GM19452 (cell line): ENCODE data around the gene ANTXR1.

Experiments used
- ATAC-seq: cut with Tn5 transposase; IDR thresholded peaks from one replicate; pipeline ENCODE4 v1.9.1; 2021; ENCODE audit not compliant: unreplicated experiment

The ANTXR1 gene

DNA sequence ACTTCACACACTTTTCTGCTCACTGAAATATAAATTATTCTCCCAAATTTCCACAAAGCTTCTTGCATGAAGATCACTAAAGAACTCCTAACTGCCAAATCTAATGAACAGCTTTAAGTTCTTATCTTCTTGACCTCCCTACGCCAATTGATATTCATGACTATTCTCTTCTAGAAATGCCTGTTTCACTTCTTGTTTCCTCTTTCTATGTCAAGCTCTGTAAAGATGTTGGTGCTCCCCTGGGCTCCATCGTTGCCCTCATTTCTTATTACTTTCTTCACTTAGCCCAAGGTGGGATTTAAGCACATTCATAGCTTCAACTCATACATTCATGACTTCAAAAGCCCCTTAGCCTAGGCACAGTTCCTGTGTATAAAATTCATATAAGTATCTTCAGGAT lies 9.2 kb upstream of the ANTXR1 start:
- no peak for ATAC-seq

DNA sequence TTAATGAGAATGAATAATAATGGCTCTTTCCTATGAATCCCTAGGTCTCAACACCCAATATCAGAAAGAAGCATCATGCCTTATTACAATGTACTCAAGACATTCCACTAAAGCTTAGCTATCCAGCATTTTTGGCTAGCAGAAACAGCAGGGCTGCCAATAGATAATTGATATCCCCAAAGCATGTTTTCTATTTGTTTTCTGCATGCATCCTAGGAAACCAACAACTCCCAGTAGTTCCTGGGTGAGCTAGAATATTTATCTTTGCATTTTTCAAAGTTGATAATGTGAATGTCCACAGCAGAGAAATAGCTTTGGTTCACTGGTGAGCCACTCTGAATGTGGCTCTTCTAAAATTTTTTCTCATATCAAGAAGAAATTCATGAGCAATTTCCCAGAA lies 5.8 kb upstream of the ANTXR1 start:
- no peak for ATAC-seq

DNA sequence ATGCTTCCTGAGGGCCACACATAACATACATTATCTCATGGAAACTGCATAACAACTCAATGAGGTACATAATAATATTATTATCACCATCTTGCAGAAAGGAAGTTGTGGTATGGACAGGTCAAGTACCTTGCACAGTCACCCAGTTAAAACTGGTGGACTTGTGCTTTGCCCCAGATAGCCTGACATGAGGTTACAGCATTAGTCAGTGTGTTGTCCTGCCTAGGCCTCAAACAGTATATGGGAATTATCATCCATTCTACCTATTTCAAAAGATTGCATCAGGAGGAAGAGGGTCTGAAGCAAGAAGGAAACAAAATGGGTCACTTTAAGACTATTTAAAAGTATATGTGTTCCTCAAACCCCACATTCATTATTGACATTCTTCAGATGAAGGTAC lies 5.4 kb upstream of the ANTXR1 start:
- ATAC-seq: no peak

DNA sequence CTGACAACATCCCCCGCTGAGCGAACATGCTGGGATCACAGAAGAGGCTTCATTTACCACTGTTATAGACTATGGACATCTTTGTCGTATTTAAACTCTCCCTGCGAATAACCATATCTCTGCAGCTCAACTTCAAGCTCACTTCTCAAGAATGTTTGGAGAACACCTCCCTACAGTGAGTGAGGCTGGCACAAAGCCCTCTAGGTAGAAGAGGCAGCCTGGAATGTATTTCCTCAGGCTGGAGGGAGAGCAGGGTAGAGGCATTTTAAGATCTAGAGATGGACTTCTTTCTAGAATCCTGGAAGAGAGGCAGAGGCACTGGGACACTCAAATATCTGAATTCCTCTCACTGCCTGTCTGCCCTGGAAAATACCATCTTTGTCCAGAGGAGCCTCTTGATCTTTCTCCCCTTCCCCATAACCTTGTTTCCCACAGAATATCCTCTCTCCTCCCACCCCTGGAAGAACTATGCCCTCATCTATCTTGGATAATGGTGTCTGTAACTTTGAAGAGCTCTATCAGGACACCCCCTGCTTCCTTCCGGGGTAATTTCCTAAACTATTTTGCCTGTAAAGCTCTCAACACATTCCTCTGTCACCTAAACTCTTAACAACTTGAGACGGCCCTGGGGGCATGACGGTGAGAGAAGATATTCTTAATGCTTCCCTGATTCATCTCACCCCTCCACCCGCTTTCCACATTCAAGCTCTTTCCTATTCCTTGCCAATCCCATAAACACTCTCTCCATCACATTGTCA lies 2.4 kb upstream of the ANTXR1 start:
- ATAC-seq: no peak

DNA sequence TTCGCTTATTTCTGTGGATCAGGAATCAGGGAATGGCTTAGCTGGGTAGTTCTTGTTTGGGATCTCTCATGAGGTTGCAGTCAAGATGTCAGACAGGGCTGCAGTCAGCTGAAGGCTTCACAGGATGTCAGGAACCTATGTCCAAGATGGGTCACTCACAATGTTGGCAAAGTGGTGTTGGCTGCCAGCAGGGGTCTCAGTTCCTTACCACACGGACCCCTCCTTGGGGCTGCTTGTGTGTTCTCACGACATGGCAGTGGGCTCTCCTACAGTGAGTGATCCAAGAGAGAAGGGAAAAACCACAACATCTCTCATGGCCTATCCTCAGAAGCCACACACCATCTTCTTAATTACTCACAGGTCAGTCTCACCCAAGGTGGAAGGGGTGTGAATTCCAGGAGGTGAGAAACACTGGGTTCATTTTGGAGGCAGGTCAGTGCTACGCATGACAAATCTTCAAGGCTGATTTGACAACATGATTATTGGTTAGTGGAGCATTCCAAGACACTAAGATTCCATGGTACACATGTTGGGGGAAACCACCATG lies 1.3 kb upstream of the ANTXR1 start:
- no peak for ATAC-seq

DNA sequence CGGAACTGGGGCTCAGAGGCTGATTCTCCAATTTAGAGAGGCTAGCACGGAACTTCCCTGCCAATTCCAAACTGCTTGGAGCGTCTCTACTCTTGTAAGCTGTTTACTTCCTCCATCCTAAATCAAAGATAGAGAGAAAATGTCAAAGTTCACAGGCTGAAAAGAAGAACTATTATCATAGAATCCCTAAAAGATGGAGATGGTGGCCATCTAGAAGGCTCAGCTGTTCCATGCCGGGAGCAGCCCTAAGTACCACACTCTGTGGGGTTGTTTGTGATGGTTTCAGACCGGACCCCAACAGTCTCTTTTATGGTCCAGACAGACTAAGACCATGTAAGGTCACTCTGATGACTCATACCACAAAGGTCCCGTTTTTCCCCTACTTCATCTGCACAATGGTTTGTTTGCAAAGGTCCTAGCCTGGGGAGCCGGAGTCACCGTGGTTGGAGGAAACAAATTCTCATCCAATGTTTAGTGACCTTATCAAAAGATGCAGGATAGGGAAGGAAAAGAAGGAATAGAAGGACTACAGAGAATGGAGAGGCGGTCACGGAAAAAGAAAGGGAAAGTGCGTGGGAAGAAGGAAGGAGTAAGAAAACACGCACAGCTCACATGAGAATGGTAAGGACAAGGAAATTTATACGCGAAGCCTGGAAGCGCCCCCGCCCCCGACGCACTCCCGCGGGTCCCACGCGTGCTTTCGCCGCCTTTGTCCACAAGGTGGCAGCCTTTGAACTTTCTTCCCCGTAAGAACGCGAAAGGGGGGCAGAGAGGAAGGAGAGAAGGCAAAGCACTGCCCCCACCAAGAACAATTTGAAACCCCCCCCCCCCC lies 453 bp upstream of the ANTXR1 start:
- no peak for ATAC-seq

DNA sequence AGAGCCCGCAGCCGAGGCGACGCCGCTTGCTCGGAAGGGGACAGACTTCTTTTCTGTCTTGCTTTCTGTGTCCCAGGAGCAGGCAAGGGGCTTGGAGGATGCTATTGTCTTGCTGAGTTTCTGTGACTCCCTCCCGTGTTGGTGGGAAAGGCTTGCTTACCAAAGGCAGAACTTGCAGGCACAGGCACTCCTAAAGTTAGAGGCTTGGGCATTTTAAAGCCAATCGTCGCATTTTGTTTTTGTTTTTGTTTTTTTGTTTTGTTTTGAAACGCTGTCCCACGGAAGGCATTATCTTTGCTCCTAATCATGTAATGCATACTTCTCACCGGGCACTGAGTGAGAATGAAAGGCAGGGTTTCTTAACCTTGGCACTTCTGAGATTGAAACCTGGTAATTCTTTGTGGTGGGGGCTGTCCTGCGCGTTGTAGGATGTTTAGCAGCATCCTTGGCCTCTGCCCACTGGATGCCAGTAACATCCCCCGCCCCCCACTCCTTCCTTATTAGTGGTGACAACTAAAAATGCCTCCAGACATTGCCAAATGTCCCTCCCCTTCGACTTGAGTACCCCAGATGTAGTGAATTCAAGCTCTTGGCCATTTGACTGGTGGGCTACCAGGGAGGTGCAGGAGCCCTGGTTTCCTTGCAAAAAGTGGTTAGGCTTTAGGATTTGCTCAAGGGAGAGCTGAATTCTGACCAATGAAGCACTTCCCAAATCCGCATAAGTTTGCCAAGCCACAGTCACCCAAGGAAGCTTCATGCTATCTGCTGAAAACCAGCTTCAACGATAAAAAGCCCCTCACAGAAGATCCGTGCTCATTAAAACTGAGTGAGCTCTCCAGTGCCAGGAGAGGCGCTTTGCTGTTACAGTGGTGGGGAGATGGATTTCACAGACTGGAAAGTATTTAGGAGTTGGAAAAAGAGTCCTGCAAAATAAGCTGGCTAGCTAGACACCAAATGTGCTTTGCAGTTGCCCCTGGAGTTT lies 1.2 kb downstream of the ANTXR1 start:
- no peak for ATAC-seq

DNA sequence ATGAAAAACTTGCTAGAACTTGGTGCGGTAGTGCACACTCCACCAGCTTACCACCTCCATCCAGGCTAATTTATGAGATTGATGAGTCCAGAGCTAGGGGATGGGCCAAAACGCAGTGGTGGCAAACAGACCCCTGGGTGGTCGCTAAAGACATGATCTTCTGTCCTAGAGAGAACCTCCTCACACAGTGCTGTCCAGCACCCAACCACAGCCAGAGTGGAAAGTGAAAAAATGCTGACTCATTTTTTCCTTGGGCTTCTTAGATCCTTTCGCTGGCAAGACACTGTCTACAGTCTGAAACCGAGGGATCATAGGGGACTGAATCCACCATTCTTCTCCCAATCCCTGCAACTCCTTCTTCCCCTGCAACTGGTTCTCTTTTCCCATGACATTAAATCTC lies 4.1 kb downstream of the ANTXR1 start:
- no peak for ATAC-seq

DNA sequence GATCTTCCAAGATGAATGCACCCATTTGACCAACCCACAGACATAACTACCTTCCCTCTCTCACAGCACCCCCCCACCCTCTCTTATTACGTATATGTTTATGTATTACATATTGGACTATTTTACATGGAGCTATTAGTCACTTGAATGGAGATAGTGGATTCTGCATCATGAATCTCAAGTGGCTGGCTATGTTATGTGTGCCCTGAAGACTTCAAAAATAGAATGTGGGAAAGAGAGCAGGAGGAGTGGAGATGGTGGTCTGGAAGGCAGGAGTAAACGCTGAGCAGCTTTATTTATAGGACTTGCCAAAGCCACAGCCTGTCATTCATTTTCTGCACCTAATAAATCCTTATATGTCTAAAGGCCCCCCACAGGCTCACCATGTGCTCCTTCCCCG lies 4.9 kb downstream of the ANTXR1 start:
- ATAC-seq: no peak

DNA sequence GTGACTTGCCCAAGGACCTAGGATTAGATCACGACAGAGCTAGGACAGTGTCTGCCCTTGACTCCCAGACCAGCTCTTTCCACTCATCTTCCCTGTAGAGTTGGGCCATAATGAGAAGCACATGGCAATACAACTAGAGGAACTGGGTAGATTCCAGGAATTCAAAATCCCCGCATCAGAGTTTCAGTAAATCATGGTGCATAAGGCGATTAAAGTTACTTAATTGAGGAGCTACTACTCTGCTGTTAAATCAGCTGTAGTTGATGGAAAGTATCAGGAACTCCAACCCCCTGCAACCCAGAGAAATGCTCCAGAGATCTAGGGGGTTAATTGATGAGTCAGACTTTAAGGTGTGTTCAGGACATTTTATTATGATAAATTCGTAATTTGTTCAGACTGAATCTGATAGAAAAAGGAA lies 5.7 kb downstream of the ANTXR1 start:
- ATAC-seq: no peak

DNA sequence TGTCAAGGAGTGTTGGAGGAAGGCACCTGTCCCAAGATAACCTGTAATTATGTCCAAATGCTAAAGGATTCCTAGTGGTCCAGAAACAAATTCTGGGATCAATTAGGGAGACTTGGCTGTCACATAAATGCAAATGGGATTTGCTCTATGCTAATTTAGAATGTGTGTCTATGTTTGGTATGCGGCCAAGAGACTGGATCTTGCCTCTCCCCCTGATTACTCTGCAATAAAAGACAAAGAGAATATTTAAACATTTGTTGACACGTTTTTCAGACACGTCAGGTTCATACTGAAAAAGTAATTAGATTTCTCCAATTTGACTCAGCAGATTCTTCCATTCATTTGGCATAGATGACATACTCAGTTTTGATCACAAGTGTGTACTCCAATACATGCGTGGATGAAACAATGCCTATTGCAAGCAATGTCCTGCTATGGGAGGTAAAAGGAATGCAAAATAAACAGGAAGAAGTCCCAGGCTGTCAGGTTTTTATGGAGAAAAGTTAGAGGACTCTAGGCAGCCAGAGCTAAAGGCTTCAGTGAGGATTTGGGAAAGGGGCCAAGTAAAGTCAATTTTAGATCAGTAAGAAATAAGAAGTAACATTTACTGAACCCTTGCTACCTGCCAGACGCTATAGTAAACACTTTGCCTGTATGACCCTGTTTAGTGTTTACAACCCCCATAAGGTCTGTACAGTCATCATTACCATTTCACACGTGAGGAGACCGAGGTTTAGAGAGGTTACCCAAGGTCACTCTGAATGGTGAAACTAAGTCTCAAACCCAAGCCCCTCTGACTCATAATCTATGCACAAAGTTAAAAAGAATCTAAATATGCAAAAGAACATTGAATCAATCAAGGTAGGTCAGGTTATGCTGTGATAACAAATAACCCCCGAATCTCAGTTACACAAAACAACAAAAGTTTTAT lies 7.8 kb downstream of the ANTXR1 start:
- no peak for ATAC-seq

DNA sequence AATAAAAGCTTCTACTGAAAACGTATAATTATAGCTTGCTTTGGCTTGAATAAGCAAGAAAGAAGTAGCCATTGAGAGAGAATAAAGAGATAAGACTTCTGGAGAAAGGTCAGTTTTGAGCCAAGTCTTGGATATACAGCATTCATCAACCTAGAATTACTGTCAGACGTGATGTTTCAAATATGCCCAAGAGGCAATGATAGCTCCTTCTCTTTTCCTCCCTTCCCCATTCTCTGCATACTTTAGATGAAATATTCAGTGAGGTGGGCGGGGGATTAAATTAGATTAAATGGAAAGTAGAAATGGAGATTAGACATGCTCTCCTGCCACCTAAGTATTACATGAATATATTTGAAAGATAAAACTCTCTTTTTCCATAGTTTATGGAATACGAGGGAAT lies 8.7 kb downstream of the ANTXR1 start:
- no peak for ATAC-seq

DNA sequence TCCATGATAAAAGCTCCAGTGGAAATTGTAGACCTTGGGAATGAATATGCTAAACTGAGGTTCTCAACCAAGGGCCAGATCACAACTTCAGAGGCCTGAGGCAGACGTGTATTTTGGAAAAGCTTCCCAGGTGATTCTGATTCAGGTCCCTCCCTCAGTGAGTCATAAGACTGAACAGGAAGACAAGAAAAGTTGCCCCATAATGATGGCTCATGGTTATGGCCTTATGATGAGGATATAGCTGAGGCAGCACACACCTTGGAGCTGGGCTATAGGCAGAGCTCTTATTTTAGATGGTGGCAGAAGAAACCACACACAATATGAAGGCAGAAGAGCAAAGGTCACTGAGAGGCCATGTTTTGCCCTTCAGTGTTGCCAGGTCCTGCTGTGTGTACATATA lies 9.6 kb downstream of the ANTXR1 start:
- ATAC-seq: no peak

DNA sequence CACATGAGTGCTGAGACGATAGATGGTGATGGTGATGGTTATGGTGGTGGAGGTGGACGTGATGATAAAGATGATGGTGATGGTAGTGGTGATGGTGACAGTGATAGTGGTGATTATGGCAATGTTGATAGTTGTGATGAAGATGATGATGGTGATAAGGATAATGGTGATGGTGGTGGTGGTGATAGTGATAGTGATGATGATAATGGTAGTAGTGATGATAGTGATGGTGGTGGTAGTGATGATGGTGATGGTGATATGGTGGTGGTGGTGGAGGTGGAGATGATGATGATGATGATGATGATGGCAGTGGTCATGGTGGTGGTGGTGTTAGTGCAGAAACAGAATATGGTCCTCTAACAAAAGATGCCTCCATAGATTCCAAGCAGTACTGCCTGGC lies 10.3 kb downstream of the ANTXR1 start:
- ATAC-seq: no peak

DNA sequence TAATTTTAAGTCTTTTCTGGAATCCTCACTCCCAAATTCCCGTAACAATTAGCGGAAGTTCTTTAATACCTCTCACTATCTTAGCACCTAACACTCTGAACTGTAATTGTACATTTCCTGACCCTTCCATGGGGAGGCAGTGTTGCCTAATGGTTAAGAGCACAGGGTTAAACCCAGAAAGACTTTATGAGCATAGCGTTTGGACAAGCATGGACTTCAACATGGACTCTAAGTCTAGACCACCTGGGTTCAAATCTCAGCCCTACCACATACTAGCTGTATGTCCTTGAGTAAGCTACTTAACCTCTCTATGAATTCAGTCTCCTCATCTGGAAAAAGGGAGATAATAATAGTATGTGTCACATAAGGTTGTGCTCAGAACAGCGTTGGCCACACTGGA lies 13.0 kb downstream of the ANTXR1 start:
- no peak for ATAC-seq

DNA sequence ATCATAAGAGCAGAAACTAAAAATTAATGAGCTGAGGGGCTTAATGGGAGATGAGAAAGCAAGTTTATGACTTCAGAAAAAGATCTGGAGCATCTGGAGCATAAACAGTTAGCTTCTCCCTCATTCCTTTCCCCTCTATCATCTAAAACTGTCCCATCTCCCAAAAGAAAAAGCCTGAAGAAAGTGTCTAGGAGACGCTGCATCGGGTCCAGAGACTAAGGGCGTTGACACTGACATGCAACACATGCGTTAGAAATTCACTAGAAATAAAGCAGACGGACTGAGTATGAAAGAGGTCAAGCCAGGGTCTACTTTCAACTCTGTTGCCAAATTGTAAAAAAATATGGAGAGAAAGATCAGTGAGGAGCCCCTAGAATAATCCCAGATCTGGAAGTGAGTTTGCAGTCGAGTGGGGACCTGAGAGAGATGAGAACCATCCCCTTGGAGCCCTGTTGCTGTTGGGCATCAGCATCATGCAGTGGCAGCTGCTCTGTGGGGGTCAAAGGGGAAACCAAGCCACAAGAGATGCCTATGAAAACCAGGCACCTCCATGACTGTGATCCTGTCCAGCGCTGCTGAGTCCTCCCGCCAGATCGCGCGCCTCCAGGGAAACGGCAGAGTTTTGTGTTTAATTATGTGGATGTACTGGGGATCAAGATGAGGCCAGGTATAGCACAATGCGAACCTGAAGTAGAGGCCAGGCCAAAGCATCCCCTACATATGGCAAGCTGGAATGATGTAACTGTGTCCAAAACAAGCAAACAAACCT lies 13.9 kb downstream of the ANTXR1 start:
- no peak for ATAC-seq

DNA sequence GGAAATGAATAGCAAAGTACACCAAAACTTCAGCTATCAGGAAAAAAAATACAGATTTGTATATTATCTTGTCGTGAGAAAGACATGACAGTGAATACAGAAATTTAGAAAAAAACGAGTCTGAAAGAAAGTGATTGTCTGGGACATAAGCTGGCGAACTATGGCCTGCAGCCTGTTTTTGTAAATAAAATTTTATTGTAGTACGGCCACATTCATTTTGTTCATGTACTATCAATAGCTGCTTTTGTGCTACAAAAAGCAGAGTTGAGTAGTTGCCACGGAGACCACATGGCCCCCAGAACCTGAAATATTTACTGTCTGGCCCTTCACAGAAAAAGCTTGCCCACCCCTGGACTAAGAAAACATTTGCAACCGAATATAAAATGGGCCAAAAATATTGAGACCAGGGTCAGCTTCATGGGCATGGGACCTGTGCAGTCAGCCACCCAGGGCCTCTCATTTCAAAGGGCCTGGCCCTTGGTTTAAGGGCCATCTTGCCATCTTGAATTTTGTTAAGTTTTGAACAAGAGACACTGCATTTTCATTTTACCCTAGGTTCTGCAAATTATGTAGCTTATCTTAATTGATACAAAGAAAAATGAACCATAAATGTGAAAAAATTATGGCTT lies 17.9 kb downstream of the ANTXR1 start:
- no peak for ATAC-seq

DNA sequence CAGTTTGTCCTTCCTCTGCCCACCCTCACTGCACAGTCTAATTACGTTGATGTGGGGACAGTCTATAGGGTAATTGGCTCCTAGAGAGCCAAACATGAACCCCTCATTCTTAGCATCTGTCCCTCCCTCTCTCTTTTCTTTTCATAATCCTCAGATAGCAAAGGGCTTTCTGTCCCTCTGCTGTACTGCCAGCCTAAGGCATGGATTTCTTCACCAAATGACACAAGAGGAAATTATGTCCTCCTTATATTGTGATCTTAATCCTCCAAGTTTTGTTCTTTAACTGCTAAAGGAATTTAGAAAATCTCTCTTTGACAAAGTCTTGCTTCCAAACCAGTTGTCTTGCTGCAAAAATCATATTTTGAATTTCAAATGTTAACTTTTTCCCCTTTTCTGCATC lies 18.5 kb downstream of the ANTXR1 start:
- ATAC-seq: no peak

DNA sequence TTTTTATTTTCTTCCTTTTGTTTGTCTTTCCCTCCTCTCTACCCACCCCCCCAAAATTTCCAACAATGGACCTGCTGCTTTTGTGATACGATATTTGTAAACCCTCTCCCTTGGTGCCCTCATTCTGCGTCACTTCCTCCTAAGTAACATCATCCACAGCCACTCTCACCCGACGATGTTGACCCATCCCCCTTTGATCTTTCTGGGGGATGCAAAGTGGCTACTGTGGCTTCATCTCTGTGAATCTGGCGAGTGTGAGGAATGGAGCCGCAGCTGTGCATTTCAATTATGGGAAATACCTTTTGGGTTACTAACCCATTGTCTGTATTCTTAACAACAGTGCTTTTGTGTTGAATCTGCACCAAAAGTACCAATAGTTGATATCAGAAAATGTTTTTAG lies 19.4 kb downstream of the ANTXR1 start:
- ATAC-seq: no peak
